GM12892 (cell line): ENCODE measurements around the gene TMEM255B.

Experiments used
- POLR2A ChIP-seq: IDR thresholded peaks from 2 replicates; pipeline ENCODE4 v1.6.1; 2011; ENCODE audit warnings: low read depth, low read length, control low read depth
- POLR2AphosphoS5 ChIP-seq: IDR thresholded peaks from 2 replicates; pipeline ENCODE4 v1.6.1; 2011; ENCODE audit warnings: low read depth, low read length, control low read depth
- TAF1 ChIP-seq: IDR thresholded peaks from 2 replicates; pipeline ENCODE4 v1.6.1; 2011; ENCODE audit warnings: low read depth, mild to moderate bottlenecking, control low read depth, low read length, borderline replicate concordance

GRCh38 chr13:113813070-113813748 lies 54.2 kb downstream of the TMEM255B start:
- TF ChIP-seq POLR2A (no peak), POLR2AphosphoS5 (no peak), TAF1 (no peak)
